Smooth muscle cell (in vitro differentiated cells): ENCODE data around the gene TSPAN18. TPM values are rescaled to one million over a fixed set of nuclear protein-coding genes. Genes with fewer than 3 reads are reported as not detected.

ENCODE experiments used
- DNase-seq: peaks from one replicate; lab custom pipeline; 2025; ENCODE audit not compliant: unreplicated experiment; lab: John Stamatoyannopoulos, UW
- H2AFZ ChIP-seq: fragments of 200-600 bp; sonication (generic); 2 replicates; pipeline ENCODE4 v1.6.0; 2016; ENCODE audit warnings: antibody characterized with exemption, low read depth, mild to moderate bottlenecking
- H3F3A ChIP-seq: fragments of 200-600 bp; sonication (generic); 2 replicates; pipeline ENCODE4 v1.6.0; 2017; ENCODE audit warnings: antibody characterized with exemption, low read depth
- H3K27ac ChIP-seq: fragments of 200-600 bp; sonication (generic); 2 replicates; pipeline ENCODE4 v1.5.1; 2016; ENCODE audit warnings: low read depth, mild to moderate bottlenecking
- H3K27me3 ChIP-seq: fragments of 200-600 bp; sonication (generic); 2 replicates; pipeline ENCODE4 v1.6.1; 2016; ENCODE audit warnings: low read depth, mild to moderate bottlenecking
- H3K36me3 ChIP-seq: fragments of 200-600 bp; sonication (generic); 2 replicates; pipeline ENCODE4 v1.5.1; 2016; ENCODE audit warnings: low read depth
- H3K4me1 ChIP-seq: fragments of 200-600 bp; sonication (generic); 2 replicates; pipeline ENCODE4 v1.5.1; 2016; ENCODE audit warnings: low read depth
- H3K4me2 ChIP-seq: fragments of 200-600 bp; sonication (generic); 2 replicates; pipeline ENCODE4 v1.6.0; 2016; ENCODE audit warnings: mild to moderate bottlenecking
- H3K4me3 ChIP-seq: fragments of 200-600 bp; sonication (generic); 2 replicates; pipeline ENCODE4 v1.5.1; 2016; ENCODE audit warnings: mild to moderate bottlenecking
- H3K79me2 ChIP-seq: fragments of 200-600 bp; sonication (generic); 2 replicates; pipeline ENCODE4 v1.6.0; 2016; ENCODE audit warnings: low read depth, mild to moderate bottlenecking
- H3K9ac ChIP-seq: fragments of 200-600 bp; sonication (generic); 2 replicates; pipeline ENCODE4 v1.6.0; 2016; ENCODE audit warnings: low read depth
- H3K9me3 ChIP-seq: fragments of 200-600 bp; sonication (generic); replicated peaks from 2 replicates; pipeline ENCODE4 v1.5.1; 2016; ENCODE audit warnings: low read depth
- H4K20me1 ChIP-seq: fragments of 200-600 bp; sonication (generic); 2 replicates; pipeline ENCODE4 v1.6.0; 2016; ENCODE audit warnings: low read depth
- CTCF ChIP-seq: fragments of 200-600 bp; sonication (generic); IDR thresholded peaks from 2 replicates; pipeline ENCODE4 v1.5.1; 2017; ENCODE audit warnings: borderline replicate concordance, mild to moderate bottlenecking, antibody characterized with exemption; ENCODE audit not compliant: insufficient read depth, poor library complexity, severe bottlenecking
- WGBS: methylation state at CpG from one replicate; pipeline ENCODE4 v1.1.7; 2016; ENCODE audit warnings: low lambda C conversion rate; 5-methylcytosine and 5-hydroxymethylcytosine counted together
- polyA plus RNA-seq: library from polyadenylated mRNA; unstranded; fragments of >200 nt; fragmentation: Nextera tagmentation; extraction: Ambion mirVana; gene quantifications from 2 replicates; pipeline ENCODE4 v1.2.1, GENCODE V29; 2016
- total RNA-seq: library from RNA; depleted of rRNA; stranded (reverse); fragments of >200 nt; gene quantifications from 2 replicates; pipeline ENCODE4 v1.2.3, GENCODE V29; 2014

Gene TSPAN18
- total and polyA plus RNA-seq, 2 experiments from 2014 or later: 3.4 to 15.3 TPM

- Histone ChIP-seq H3K9ac (no peak overlapping the region), H3K27ac (no peak overlapping the region), H4K20me1 (no peaks in the 10 kb centered on the region), H3K79me2 (no peaks in the 10 kb centered on the region), H3F3A (no peaks in the 10 kb centered on the region), H3K9me3 (no peaks in the 10 kb centered on the region), H3K4me1 (peaks cover 11% of the 10 kb centered on the region), H3K4me3 (no peak overlapping the region), H2AFZ (no peak overlapping the region), H3K27me3 (no peaks in the 10 kb centered on the region), H3K36me3 (no peaks in the 10 kb centered on the region), H3K4me2 (no peak overlapping the region)
- 97% methylated on average over 3 of the region's 3 CpGs for WGBS
- no peak for DNase-seq
- no peak for TF ChIP-seq CTCF
These were observed 90.0 kb downstream of the TSPAN18 start for GRCh38 chr11:44816761-44817160.

GRCh38 chr11:44817207-44817949 lies 90.6 kb downstream of the TSPAN18 start:
- Histone ChIP-seq H3K4me1 (peaks cover 11% of the 10 kb centered on the region), H3F3A (no peaks in the 10 kb centered on the region), H3K4me3 (no peak overlapping the region), H3K9me3 (no peaks in the 10 kb centered on the region), H3K79me2 (no peaks in the 10 kb centered on the region), H3K36me3 (no peaks in the 10 kb centered on the region), H3K4me2 (no peak overlapping the region), H3K27ac (no peak overlapping the region), H3K9ac (no peak overlapping the region), H4K20me1 (no peaks in the 10 kb centered on the region), H3K27me3 (no peaks in the 10 kb centered on the region), H2AFZ (no peak overlapping the region)
- no peak for DNase-seq
- 91% methylated on average over 4 of the region's 4 CpGs for WGBS
- TF ChIP-seq CTCF: no peak

- Histone ChIP-seq H2AFZ (no peak overlapping the region), H3K4me2 (no peak overlapping the region), H3K79me2 (no peaks in the 10 kb centered on the region), H3K9ac (no peak overlapping the region), H3K27me3 (no peaks in the 10 kb centered on the region), H3K9me3 (no peaks in the 10 kb centered on the region), H4K20me1 (no peaks in the 10 kb centered on the region), H3K36me3 (no peaks in the 10 kb centered on the region), H3F3A (no peaks in the 10 kb centered on the region), H3K27ac (no peak overlapping the region), H3K4me3 (no peak overlapping the region), H3K4me1 (peaks cover 12% of the 10 kb centered on the region)
- no peak for TF ChIP-seq CTCF
- WGBS: 94% methylated on average over 4 of the region's 4 CpGs
- DNase-seq: no peak
These were observed 91.3 kb downstream of the TSPAN18 start for GRCh38 chr11:44818110-44818509.

GRCh38 chr11:44819346-44819745 lies 92.6 kb downstream of the TSPAN18 start:
- Histone ChIP-seq H3K9ac (no peak overlapping the region), H3K36me3 (no peaks in the 10 kb centered on the region), H3K4me3 (no peak overlapping the region), H3K27me3 (no peaks in the 10 kb centered on the region), H3K4me1 (peaks cover 14% of the 10 kb centered on the region), H3K79me2 (no peaks in the 10 kb centered on the region), H3K27ac (no peak overlapping the region), H3F3A (no peaks in the 10 kb centered on the region), H2AFZ (no peak overlapping the region), H3K4me2 (no peak overlapping the region), H3K9me3 (no peaks in the 10 kb centered on the region), H4K20me1 (no peaks in the 10 kb centered on the region)
- WGBS: 86% methylated on average over 8 of the region's 8 CpGs
- no peak for TF ChIP-seq CTCF
- DNase-seq: no peak
